ENCODE measurements around the gene GPR42.

The GPR42 gene, protein sequence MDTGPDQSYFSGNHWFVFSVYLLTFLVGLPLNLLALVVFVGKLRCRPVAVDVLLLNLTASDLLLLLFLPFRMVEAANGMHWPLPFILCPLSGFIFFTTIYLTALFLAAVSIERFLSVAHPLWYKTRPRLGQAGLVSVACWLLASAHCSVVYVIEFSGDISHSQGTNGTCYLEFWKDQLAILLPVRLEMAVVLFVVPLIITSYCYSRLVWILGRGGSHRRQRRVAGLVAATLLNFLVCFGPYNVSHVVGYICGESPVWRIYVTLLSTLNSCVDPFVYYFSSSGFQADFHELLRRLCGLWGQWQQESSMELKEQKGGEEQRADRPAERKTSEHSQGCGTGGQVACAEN

GRCh38 chr19:35370722-35371121 lies at the start of gene GPR42:
Gene GPR42, plus strand, starts transcription at chr19:35371068. Its CDS starts 292 bp downstream, at chr19:35371360.
- DNase-seq (ENCODE audit: low read depth in 3 of 3) = no peak

- no peak for DNase-seq (ENCODE audit: low read depth in 3 of 3)
Observed at GRCh38 chr19:35321291-35321690, 49.6 kb upstream of the GPR42 start.

GRCh38 chr19:35322014-35322413 lies 48.9 kb upstream of the GPR42 start:
- no peak for DNase-seq (ENCODE audit: low read depth in 3 of 3)

GRCh38 chr19:35327642-35328041 lies 43.2 kb upstream of the GPR42 start:
- DNase-seq (ENCODE audit: low read depth in 3 of 3) = no peak

DNA sequence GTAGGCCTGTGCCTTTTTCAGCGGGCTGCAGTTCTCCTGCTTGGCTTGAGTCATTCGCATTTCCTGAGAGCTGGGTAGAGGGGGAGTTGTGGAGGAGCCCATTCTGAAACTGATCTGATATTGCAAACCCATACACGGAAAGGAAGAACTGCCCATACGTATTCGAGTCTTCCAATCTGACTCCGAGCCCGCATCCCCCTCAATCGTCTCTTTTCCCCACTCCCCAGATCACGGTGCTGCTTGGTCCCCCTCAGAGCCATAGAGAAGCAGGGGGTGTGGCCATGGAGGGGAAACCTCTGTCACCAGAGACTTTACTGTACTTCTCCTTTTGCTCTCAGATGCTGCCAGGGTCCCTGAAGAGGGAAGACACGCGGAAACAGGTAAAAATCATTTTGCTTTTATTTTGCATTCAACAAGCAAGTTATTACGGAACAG lies 42.0 kb upstream of the GPR42 start, which contains the start of gene CD22:
Gene CD22, plus strand, starts transcription at position 337 of the 435 bp plus-strand sequence. CDS start 2,854 bp downstream, outside the sequence.
- no peak for DNase-seq (ENCODE audit: low read depth in 3 of 3)

- no peak for DNase-seq (ENCODE audit: low read depth in 3 of 3)
Observed at GRCh38 chr19:35329323-35329722, 41.5 kb upstream of the GPR42 start.

- no peak for DNase-seq (ENCODE audit: low read depth in 3 of 3)
Observed at GRCh38 chr19:35330475-35330874, 40.4 kb upstream of the GPR42 start.

DNA sequence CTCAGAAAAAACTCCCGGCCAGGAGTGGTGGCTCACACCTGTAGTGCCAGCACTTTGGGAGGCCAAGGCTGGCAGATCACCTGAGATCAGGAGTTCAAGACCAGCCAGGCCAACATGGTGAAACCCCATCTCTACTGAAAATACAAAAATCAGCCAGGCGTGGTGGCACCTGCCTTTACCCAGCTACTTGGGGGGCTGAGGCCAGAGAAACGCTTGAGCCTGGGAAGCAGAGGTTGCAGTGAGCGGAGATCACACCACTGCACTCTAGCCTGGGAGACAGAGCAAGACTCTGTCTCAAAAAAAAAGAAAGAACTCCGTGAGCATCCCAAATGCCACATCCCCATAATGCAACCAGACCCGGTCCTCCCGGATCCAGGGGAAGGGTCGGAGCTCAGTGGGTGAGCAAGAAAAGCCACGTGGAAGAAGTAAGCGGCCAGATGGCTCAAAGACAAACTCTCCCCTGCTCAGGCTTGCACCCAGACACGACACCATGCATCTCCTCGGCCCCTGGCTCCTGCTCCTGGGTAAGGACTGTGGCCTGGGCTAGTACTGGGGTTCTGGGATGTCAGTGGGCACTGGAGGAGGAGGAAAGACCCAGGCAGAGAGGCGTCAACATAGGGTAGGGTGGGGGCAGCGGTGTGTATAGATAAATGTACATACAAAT lies 39.2 kb upstream of the GPR42 start:
- no peak for DNase-seq (ENCODE audit: low read depth in 3 of 3)

DNA sequence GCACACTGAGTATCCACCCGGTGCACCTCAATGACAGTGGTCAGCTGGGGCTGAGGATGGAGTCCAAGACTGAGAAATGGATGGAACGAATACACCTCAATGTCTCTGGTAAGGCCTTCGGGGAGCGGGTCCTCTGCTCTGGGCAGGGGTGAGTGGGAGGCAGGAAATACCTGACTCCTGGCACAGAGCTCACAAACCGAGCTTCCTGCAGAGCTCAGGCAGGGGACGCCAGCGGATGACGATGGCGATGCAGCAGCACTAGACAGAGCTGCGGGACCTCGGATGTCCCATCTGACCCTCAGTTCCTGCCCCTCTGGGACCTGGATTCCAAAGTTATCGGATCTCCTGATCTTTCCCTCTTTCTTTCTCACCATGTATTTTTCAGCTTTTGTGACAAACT lies 38.1 kb upstream of the GPR42 start:
- peak in 1 of 3 experiments; percentile 39 for DNase-seq (ENCODE audit: low read depth in 3 of 3)

DNA sequence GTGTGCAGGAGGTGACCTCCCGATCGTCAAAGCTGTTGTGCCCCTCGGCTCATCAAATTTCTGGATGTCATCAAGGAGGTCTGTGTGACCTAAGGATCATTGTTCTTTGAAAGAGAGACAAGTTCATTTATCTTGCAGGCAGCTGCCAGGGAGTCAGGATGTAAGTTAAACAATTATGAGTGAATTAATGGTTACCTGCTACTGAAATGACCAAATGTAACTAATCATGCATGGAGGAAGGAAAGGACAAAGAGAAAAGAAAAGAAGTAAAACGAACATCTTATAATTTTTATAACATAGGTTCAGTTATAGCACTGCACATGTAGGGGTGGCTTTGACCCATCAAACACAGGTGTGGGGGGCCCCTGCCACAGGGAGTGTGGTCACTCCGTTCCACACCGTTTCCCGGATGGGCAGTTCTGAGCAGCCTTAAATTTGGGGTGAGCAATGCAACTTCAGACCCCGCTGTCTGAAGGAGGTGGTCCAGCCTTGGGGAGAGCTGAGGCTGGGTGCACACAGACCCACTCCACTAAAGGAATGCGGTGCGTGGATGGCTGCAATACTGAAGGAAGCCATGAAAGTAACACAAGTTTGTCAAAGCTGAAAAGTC lies 36.6 kb upstream of the GPR42 start:
- no peak for DNase-seq (ENCODE audit: low read depth in 3 of 3)

DNA sequence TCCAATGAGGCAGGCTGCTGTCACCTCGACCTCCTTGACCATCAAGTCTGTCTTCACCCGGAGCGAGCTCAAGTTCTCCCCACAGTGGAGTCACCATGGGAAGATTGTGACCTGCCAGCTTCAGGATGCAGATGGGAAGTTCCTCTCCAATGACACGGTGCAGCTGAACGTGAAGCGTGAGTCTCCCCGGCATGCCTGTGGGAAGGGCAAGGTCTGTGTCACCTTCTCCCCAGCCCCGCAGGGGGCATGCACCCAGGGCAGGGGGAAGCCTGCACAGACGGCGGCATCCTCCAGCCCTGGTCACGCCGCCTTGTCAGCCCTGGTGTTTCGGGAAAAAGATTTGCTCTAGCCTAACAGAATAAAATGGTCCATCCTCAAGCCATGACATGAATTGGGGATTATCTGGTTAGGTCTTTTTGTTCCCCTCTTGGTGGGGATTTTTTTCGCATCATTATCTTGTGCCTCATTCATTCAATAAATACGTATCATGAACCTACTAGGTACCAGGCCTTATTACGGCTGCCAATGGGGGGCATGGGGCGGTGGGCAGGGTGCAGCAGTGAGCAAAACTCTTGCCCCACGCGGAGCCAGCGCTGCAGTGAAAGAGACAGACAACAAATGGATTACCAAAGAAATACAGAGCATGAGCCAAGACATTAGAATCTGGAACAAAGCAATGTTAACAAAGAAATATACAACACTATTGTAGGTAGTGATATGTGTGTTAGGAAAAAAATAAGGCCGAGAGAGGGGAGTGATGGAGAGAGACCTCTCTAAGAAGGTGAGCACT lies 34.5 kb upstream of the GPR42 start:
- DNase-seq (ENCODE audit: low read depth in 3 of 3) = no peak

- no peak for DNase-seq (ENCODE audit: low read depth in 3 of 3)
Observed at GRCh38 chr19:35337097-35337983, 33.5 kb upstream of the GPR42 start.

DNA sequence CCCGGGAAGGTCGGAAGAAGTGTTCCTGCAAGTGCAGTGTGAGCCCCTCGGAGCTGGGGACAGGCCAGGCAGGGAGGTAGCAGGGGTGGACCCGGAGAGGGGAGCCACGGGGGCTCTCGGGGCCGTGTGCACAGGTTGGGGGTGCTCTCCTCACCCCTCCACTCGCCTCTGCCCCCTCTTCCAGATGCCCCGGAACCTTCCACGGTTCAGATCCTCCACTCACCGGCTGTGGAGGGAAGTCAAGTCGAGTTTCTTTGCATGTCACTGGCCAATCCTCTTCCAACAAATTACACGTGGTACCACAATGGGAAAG lies 32.9 kb upstream of the GPR42 start:
- no peak for DNase-seq (ENCODE audit: low read depth in 3 of 3)

- no peak for DNase-seq (ENCODE audit: low read depth in 3 of 3)
Observed at GRCh38 chr19:35340431-35340830, 30.4 kb upstream of the GPR42 start.

DNA sequence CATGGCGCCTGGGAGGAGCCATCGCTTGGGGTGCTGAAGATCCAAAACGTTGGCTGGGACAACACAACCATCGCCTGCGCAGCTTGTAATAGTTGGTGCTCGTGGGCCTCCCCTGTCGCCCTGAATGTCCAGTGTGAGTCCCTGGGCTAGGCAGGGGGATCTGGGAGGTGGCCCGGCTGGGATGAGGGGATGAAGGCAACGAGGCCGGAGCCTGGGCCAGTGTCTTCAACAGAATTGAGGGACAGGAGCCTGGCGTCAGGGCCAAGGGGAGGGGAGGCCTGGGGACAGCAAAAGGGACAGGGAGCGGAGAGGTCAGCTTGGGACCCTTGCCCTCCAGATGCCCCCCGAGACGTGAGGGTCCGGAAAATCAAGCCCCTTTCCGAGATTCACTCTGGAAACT lies 29.9 kb upstream of the GPR42 start:
- DNase-seq (ENCODE audit: low read depth in 3 of 3) = no peak

DNA sequence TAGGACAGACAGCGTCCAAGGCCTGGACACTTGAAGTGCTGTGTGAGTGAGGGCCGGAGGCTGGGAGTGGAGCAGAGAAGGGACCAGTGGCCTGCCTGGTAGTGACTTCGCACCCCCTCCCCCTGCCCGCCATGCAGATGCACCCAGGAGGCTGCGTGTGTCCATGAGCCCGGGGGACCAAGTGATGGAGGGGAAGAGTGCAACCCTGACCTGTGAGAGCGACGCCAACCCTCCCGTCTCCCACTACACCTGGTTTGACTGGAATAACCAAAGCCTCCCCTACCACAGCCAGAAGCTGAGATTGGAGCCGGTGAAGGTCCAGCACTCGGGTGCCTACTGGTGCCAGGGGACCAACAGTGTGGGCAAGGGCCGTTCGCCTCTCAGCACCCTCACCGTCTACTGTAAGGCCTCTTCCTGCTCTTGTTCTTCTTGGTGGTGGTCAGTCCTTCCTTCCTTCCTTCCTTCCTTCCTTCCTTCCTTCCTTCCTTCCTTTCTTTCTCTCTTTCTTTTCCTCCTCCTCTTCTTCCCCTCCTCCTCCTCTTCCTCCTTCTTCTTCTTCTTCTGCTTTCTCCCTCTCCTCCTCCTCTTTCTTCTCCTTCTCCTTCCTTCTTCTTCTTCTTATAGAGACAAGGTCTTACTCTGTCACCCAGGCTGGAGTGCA lies 29.2 kb upstream of the GPR42 start:
- DNase-seq (ENCODE audit: low read depth in 3 of 3) = no peak

GRCh38 chr19:35342430-35342829 lies 28.4 kb upstream of the GPR42 start:
- no peak for DNase-seq (ENCODE audit: low read depth in 3 of 3)

DNA sequence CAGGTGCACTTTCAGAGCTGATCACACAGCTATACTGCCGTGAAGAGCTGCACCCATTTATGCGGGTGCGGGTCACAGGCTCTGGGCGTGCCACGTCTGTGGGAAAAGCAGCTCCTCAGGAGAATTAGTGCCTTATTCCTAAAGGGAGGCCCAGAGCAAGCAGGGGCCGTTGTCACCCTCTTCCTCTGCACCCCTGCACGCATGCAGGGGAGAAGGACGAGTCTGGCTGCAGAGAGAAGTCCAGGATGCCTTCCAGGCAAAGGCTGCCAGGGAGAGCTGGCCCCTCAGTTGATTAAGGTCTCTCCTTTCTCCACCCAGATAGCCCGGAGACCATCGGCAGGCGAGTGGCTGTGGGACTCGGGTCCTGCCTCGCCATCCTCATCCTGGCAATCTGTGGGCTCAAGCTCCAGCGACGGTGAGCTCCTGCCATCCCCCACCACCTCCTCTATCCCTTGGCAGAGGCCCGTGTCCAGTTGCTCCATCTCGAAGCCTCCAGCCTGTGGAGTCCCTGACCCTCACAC lies 26.3 kb upstream of the GPR42 start:
- DNase-seq (ENCODE audit: low read depth in 3 of 3) = no peak

GRCh38 chr19:35345671-35346111 lies 25.2 kb upstream of the GPR42 start:
- no peak for DNase-seq (ENCODE audit: low read depth in 3 of 3)

Measured in stimulated activated CD4-positive, alpha-beta T cell treated with anti-CD3 and anti-CD28 coated beads, TNF-alpha, amount 100 ng/mL, for 24 hours (primary cell).